ENCODE measurements around the gene GINS3.

Gene GINS3

GRCh38 chr16:58425756-58426494 lies 33.7 kb downstream of the GINS3 start:
- no peak for DNase-seq (ENCODE audit: low read depth)

DNA sequence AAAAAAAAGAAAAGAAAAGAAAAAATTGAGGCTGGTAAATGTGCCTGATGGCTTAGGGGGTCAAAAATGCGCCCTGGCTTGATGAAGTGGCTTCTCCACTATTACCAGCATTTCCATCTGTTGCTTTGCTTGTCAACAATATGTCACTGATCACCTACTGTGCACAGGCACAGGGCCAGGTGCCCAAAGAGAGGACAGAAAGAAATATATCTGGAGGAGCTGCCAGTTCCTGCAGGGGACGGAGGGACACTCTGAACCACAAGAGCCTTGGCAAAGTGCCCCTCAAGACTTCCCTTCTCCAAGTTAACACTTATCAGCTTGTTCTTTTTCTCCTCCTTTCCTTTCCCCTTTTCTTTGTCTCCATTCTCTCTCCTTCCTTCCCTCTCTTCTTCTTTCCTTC lies 34.7 kb downstream of the GINS3 start:
- DNase-seq (ENCODE audit: low read depth), result no peak

GRCh38 chr16:58428621-58429542 lies 36.6 kb downstream of the GINS3 start:
- no peak for DNase-seq (ENCODE audit: low read depth)

DNA sequence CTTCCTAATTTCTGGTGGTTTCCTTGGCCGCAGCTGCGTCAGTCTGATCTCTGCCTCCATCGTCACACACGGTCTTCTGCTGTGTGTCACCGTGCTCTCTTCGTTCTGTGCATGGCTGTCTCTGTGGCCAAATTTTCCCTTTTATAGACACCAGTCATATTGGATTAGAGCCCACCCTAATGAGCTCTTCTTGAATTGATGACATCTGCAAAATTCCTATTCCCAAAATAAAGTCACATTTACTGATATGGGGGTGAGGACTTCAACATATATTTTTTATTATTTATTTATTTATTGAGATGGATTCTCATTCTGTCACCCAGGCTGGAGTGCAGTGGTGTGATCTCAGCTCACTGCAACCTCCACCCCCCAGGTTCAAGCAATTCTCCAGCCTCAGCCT lies 38.4 kb downstream of the GINS3 start:
- DNase-seq (ENCODE audit: low read depth), result no peak

DNA sequence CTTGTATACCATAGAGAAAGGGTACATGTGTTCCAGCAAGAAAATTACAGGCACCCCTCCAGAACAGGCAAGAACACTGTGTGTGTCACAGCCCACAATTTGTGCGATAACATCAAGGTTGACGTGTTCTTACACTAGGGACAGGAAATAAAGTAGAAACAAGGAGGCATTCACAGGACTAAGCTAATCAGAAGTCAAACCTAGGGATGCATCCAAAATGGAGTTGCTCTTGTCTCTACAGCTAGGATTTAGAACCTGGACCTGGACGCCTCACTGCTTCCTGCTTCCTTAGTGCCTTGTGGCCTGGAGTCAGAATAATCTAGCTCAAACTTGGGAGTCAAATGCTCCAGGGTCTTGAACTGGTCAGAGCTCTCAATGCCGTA lies 41.3 kb downstream of the GINS3 start:
- no peak for DNase-seq (ENCODE audit: low read depth)

GRCh38 chr16:58435779-58436178 lies 43.5 kb downstream of the GINS3 start:
- no peak for DNase-seq (ENCODE audit: low read depth)

- DNase-seq (ENCODE audit: low read depth), result no peak
These were observed 47.9 kb downstream of the GINS3 start for GRCh38 chr16:58440131-58440530.

DNA sequence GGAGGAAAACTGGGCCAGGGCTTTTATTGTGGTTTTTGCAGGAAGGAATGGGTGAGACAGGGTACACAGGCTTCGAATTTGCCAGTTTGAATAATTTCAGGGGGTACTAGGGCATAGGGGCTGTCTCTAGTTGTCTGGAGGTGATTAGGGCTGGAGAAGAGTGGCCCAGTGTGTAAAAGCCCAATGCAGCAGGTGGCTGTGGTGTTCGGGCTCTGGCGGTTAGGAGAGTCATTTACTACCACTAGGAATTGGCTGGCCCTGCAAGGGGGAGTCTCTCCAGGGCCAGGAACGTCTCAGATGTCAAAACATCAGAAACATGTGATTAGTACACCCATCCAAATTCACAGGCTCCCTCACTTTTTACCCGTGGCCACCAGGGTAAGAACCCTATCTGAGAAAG lies 50.3 kb downstream of the GINS3 start:
- no peak for DNase-seq (ENCODE audit: low read depth)

DNA sequence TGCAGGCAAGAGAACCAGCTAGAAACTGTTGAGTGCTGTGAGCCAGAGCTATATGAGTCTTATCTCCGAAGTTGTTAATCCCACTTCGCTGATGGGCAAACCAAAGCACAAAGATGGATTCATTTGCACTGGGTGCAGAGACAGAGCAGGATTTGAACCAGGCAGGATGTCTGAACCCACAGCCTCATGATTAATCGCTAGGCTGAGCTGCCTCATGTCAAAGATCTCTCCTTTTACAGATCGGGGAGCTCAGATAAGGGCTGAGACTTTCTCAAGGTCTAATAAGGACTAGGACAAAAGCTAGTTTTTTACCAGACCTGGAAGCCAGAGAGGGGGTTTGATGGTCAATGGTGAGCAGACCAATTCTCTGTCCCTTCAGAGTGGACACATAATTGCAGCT lies 51.5 kb downstream of the GINS3 start:
- DNase-seq (ENCODE audit: low read depth), result no peak

- no peak for DNase-seq (ENCODE audit: low read depth)
These were observed 52.0 kb downstream of the GINS3 start for GRCh38 chr16:58444265-58444664.

DNA sequence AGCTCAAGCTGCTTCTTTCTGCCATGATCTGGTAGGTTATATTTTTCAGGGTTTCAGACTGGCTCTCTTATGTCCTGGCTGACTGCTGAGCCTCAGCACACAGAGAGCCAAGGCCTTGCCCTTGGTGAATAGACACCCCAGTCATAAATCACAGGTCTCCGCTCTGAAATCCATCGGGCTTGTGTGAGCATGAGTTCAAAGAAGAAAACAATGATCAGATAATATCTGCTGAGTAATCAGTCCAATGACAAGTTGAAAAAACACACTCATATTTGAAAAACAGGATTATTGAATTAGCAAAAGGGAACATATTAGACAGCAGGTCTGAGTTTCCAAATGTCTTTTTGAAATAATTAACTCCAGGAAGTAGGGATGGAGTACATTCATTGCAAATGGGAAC lies 56.6 kb downstream of the GINS3 start:
- DNase-seq (ENCODE audit: low read depth), result no peak

GRCh38 chr16:58449306-58449705 lies 57.0 kb downstream of the GINS3 start:
- no peak for DNase-seq (ENCODE audit: low read depth)

GRCh38 chr16:58449768-58450167 lies 57.5 kb downstream of the GINS3 start:
- no peak for DNase-seq (ENCODE audit: low read depth)

DNA sequence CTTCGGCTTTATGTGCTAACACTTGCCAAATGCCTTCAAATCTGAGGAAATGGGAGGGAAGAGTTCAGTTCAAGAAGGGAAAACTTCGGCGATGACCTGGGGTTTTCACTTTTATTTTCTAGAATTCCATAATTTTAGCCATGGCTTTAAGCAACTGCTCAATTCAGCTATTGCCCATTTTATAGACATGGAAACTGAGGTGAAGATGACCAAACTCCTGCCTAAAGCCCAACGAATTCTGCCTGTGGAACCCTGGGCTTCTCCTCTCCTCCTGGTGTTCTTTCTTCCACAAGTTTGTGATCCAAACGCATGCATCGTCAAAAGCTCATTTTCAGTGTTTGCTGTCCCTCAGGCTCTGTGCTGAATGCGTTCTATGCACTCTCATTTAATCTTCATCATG lies 58.3 kb downstream of the GINS3 start:
- no peak for DNase-seq (ENCODE audit: low read depth)

- no peak for DNase-seq (ENCODE audit: low read depth)
These were observed 59.0 kb downstream of the GINS3 start for GRCh38 chr16:58451265-58451689.

GRCh38 chr16:58451945-58452401 lies 59.7 kb downstream of the GINS3 start:
- DNase-seq (ENCODE audit: low read depth), result no peak

- DNase-seq (ENCODE audit: low read depth), result no peak
These were observed 60.4 kb downstream of the GINS3 start for GRCh38 chr16:58452640-58453039.

GRCh38 chr16:58454178-58454577 lies 61.9 kb downstream of the GINS3 start:
- no peak for DNase-seq (ENCODE audit: low read depth)

DNA sequence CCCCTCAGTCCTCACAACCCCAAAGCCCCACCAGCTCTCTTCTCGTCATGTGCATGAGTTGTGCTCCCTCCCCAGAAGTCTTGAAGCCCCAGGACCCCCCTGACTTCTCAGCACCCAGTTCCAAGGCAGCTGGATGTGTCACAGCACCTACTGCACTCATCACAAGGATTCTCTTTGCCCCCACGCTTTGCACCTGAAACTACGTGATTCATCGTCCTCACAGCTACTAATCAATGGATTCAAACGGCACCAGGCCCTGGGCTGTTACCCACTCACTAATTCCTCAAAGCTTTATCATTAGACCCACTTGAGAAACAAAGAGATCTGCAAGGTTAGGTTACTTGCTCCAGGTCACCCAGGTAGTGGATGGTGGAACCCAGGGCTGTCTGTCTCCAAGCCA lies 62.6 kb downstream of the GINS3 start:
- no peak for DNase-seq (ENCODE audit: low read depth)
